GM12878 (cell line): ENCODE results near the gene LY6G5B. TPM values are rescaled to one million over a fixed set of nuclear protein-coding genes. Genes with fewer than 3 reads are reported as not detected.

ENCODE experiments used
- ATAC-seq: fragments of 200-7000 bp; cut with Tn5 transposase; 3 replicates; pipeline ENCODE4 v1.9.1; 2020; ENCODE audit warnings: mild to moderate bottlenecking, moderate library complexity
- BruUV-seq: library from RNA; stranded (reverse); fragments of 400-500 nt; replicated peaks from 2 replicates; lab custom pipeline; 2021; lab: Mats Ljungman, UMichigan
- CTCF ChIA-PET: fragments of 300-600 bp; sonication (Branson Sonifier 250); formaldehyde crosslinking; extraction: SDS; loops from one replicate; lab custom pipeline; 2021; ENCODE audit warnings: inconsistent platforms; lab: Yijun Ruan, JAX
- POLR2A ChIA-PET: fragments of 350-600 bp; formaldehyde crosslinking; extraction: SDS; loops from one replicate; lab custom pipeline; 2021; ENCODE audit warnings: inconsistent platforms; lab: Charles Lee
- RAD21 ChIA-PET: fragments of 300-600 bp; sonication (Branson Sonifier 250); formaldehyde crosslinking; loops from one replicate; lab custom pipeline; 2023; ENCODE audit warnings: antibody characterized with exemption; ENCODE audit not compliant: unreplicated experiment; lab: Charles Lee
- SMC1A ChIA-PET: fragments of 300-600 bp; sonication (Branson Sonifier 250); formaldehyde crosslinking; loops from one replicate; lab custom pipeline; 2023; ENCODE audit not compliant: unreplicated experiment, uncharacterized antibody; lab: Charles Lee
- DNase-seq: peaks from one replicate; pipeline ENCODE4 v3.0.0-alpha.2; 2011; ENCODE audit warnings: low read depth, low spot score
- FAIRE-seq: peaks from 3 replicates; lab custom pipeline; 2011; peaks lifted over from hg19 to GRCh38; lab: Jason Lieb, UNC
- H2AFZ ChIP-seq: 2 replicates; pipeline ENCODE4 v1.6.0; 2011; ENCODE audit warnings: low read depth, low read length, control low read depth; ENCODE audit not compliant: control insufficient read depth
- H3K27ac ChIP-seq: 2 replicates; pipeline ENCODE4 v1.5.1; 2011; ENCODE audit warnings: control low read depth; ENCODE audit not compliant: control insufficient read depth, insufficient read depth
- H3K27me3 ChIP-seq, 2 experiments: replicated peaks in 1 of 2; 2 replicates each; pipeline versions ENCODE4 v1.6.0 to v1.6.1; 2011; ENCODE audit warnings: low read length in 1 of 2; ENCODE audit not compliant: control insufficient read depth in 2 of 2, insufficient read depth in 2 of 2
- H3K36me3 ChIP-seq, 2 experiments: 2 replicates each; pipeline ENCODE4 v1.5.1; 2011; ENCODE audit warnings: low read length in 1 of 2; ENCODE audit not compliant: control insufficient read depth in 2 of 2, insufficient read depth in 2 of 2
- H3K4me1 ChIP-seq: 2 replicates; pipeline ENCODE4 v1.6.1; 2011; ENCODE audit warnings: mild to moderate bottlenecking, low read length, moderate library complexity, mixed read lengths; ENCODE audit not compliant: control insufficient read depth, insufficient read depth
- H3K4me2 ChIP-seq: 2 replicates; pipeline ENCODE4 v1.6.0; 2011; ENCODE audit warnings: control low read depth; ENCODE audit not compliant: control insufficient read depth, insufficient read depth
- H3K4me3 ChIP-seq: fragments of 200-600 bp; sonication (generic); 2 replicates; pipeline ENCODE4 v1.5.1; 2016
- H3K79me2 ChIP-seq: 2 replicates; pipeline ENCODE4 v1.6.0; 2011; ENCODE audit warnings: low read length; ENCODE audit not compliant: control insufficient read depth, insufficient read depth
- H3K9ac ChIP-seq: 2 replicates; pipeline ENCODE4 v1.8.0; 2011; ENCODE audit warnings: low read length, control low read depth, mixed read lengths; ENCODE audit not compliant: control insufficient read depth, insufficient read depth
- H3K9me3 ChIP-seq: replicated peaks from 3 replicates; pipeline ENCODE4 v1.5.1; 2011; ENCODE audit warnings: mild to moderate bottlenecking, low read length; ENCODE audit not compliant: control insufficient read depth, insufficient read depth
- H4K20me1 ChIP-seq: 2 replicates; pipeline ENCODE4 v1.6.0; 2011; ENCODE audit not compliant: control insufficient read depth, insufficient read depth
- BCL11A ChIP-seq: IDR thresholded peaks from 2 replicates; pipeline ENCODE4 v1.6.1; 2011; ENCODE audit warnings: low read depth, low read length
- CBFB ChIP-seq: IDR thresholded peaks from 2 replicates; pipeline ENCODE4 v1.6.1; 2016; ENCODE audit warnings: antibody characterized with exemption, low read depth
- CTCF ChIP-seq, 3 experiments: IDR thresholded peaks in 2 of 3; conservative IDR thresholded peaks in 1 of 3; 2 replicates each; pipeline ENCODE4 v1.5.1; 2011; ENCODE audit warnings: low read depth in 3 of 3, low read length in 3 of 3, mild to moderate bottlenecking in 3 of 3, control low read depth in 2 of 3, moderate library complexity in 2 of 3, inconsistent platforms in 1 of 3, mixed read lengths in 1 of 3; ENCODE audit not compliant: control insufficient read depth in 2 of 3, insufficient read depth in 1 of 3; ENCODE audit errors: extremely low read depth in 1 of 3
- FOXK2 ChIP-seq: fragments of 450-650 bp; IDR thresholded peaks from 2 replicates; pipeline ENCODE4 v1.6.1; 2017; ENCODE audit warnings: mild to moderate bottlenecking, moderate library complexity
- FOXM1 ChIP-seq: IDR thresholded peaks from 2 replicates; pipeline ENCODE4 v1.6.1; 2012; ENCODE audit warnings: low read depth, mild to moderate bottlenecking, inconsistent platforms, low read length, moderate library complexity
- HDGF ChIP-seq: fragments of 450-650 bp; IDR thresholded peaks from 2 replicates; pipeline ENCODE4 v1.6.1; 2016; ENCODE audit warnings: antibody characterized with exemption
- IRF4 ChIP-seq: IDR thresholded peaks from 2 replicates; pipeline ENCODE4 v1.6.1; 2011; ENCODE audit warnings: low read depth, low read length
- KDM1A ChIP-seq: fragments of 200-600 bp; sonication (generic); IDR thresholded peaks from 2 replicates; pipeline ENCODE4 v1.6.1; 2016; ENCODE audit warnings: borderline replicate concordance
- KLF5 ChIP-seq: fragments of 450-650 bp; IDR thresholded peaks from 2 replicates; pipeline ENCODE4 v1.6.1; 2014; ENCODE audit warnings: mild to moderate bottlenecking; ENCODE audit not compliant: partially characterized antibody
- MLLT1 ChIP-seq: fragments of 450-650 bp; IDR thresholded peaks from 2 replicates; pipeline ENCODE4 v1.6.1; 2016; ENCODE audit warnings: mild to moderate bottlenecking
- REST ChIP-seq: IDR thresholded peaks from 2 replicates; pipeline ENCODE4 v1.6.1; 2012; ENCODE audit warnings: mild to moderate bottlenecking, low read depth, low read length
- SUZ12 ChIP-seq: fragments of 200-600 bp; sonication (generic); IDR thresholded peaks from one replicate; pipeline ENCODE4 v1.6.1; 2018; ENCODE audit warnings: antibody characterized with exemption, mild to moderate bottlenecking; ENCODE audit not compliant: unreplicated experiment
- USF1 ChIP-seq: IDR thresholded peaks from 2 replicates; pipeline ENCODE4 v1.6.1; 2011; ENCODE audit warnings: borderline replicate concordance, low read depth, mild to moderate bottlenecking, moderate library complexity, mixed read lengths, low read length; ENCODE audit not compliant: insufficient read depth; ENCODE audit errors: extremely low read length
- ZNF274 ChIP-seq: IDR thresholded peaks from one replicate; pipeline ENCODE4 v1.8.0; 2011; ENCODE audit not compliant: insufficient read length, insufficient read depth
- ZNF622 ChIP-seq: fragments of 450-650 bp; IDR thresholded peaks from 2 replicates; pipeline ENCODE4 v1.6.1; 2017; ENCODE audit warnings: mild to moderate bottlenecking, inconsistent platforms
- WGBS: methylation state at CpG from one replicate; pipeline ENCODE4 v1.1.6; 2016; ENCODE audit warnings: low lambda C conversion rate; ENCODE audit not compliant: insufficient replicate concordance, insufficient coverage; ENCODE audit errors: missing lambda C conversion rate; 5-methylcytosine and 5-hydroxymethylcytosine counted together
- in situ Hi-C: fragments of 300-500 bp; cut with MboI; formaldehyde crosslinking; loops from 9 replicates; pipeline ENCODE4 v1.14.3; 2018; ENCODE audit warnings: mixed read lengths
- intact Hi-C: fragments of 100-400 bp; cut with micrococcal nuclease; formaldehyde crosslinking; loops from one replicate; pipeline ENCODE4 v1.14.2; 2022; ENCODE audit not compliant: unreplicated experiment
- polyA plus RNA-seq, 11 experiments: library from polyadenylated mRNA; depleted of rRNA in 4 of 11; unstranded in 6 of 11; stranded (reverse) in 5 of 11; fragments of >200 nt; fragmentation: Nextera tagmentation in 4 of 11; fragmentation: Illumina TruSeq in 1 of 11; extraction: Ambion mirVana in 4 of 11; extraction: Trizol in 1 of 11; gene quantifications; 1 replicate in 1 of 11; 2 replicates in 10 of 11; pipeline versions ENCODE4 v1.2.1 to v1.2.3, GENCODE V29; 2011 to 2016; ENCODE audit warnings: inconsistent platforms in 2 of 11, missing spikeins in 2 of 11, low read depth in 1 of 11
- total RNA-seq, 4 experiments: library from RNA; depleted of rRNA in 3 of 4; stranded (reverse); fragments of >200 nt in 3 of 4; fragmentation: Illumina TruSeq in 1 of 4; extraction: Trizol in 1 of 4; gene quantifications; 2 replicates each; pipeline versions ENCODE4 v1.2.1 to v1.2.3, GENCODE V29; 2013 to 2021

The LY6G5B gene
- total and polyA plus RNA-seq, 10 of the 15 experiments (the other 5 are each of a cell fraction or from before 2014, with no cell fraction given) = 3.2 to 16.5 (median 7.5) TPM

GRCh38 chr6:31664790-31665500 lies 4.8 kb upstream of the LY6G5B start, which contains the start of gene GPANK1:
TSS of gene GPANK1 (minus strand) at chr6:31664997. CDS start at chr6:31664478, 519 bp downstream.
- FAIRE-seq = peak; percentile 96
- in situ Hi-C loops = no loop called here
- Histone ChIP-seq H2AFZ (peak within 1 kb of the TSS; percentile 6), H3K27me3 (no peaks in the 10 kb centered on the region), H3K9me3 (no peaks in the 10 kb centered on the region; the same call in 2 of the 3 replicates), H3K4me2 (peak within 1 kb of the TSS; percentile 78), H3K27ac (peak within 1 kb of the TSS; percentile 94), H4K20me1 (no peaks in the 10 kb centered on the region), H3K9ac (peak within 1 kb of the TSS; percentile 89), H3K4me3 (peak within 1 kb of the TSS; percentile 93), H3K36me3 (peaks cover 11 to 33% of the 10 kb centered on the region in 2 experiments), H3K4me1 (peaks cover 37% of the 10 kb centered on the region), H3K79me2 (peaks cover 57% of the 10 kb centered on the region)
- DNase-seq = peak; percentile 87
- BruUV-seq = no TSS peak
- RAD21 ChIA-PET = interaction anchor here (0.8 to 1.6 kb wide), 7 partner anchors 13 to 171 kb away, joined by 3 to 8 read pairs (median 5); partner anchors contain the start of genes AIF1, BAG6, NCR3 and TNF
- CTCF ChIA-PET = interaction anchor here (0.8 to 2.3 kb wide), 3 partner anchors 10 to 67 kb away, joined by 3 to 15 read pairs (median 5); partner anchors contain the start of gene BAG6
- SMC1A ChIA-PET = interaction anchor here (1.0 to 2.6 kb wide), 5 partner anchors 11 to 114 kb away, joined by 3 to 31 read pairs (median 3); partner anchors contain the start of genes APOM and BAG6
- under 1% methylated on average over 39 of the region's 39 CpGs for WGBS
- POLR2A ChIA-PET = interaction anchor here (0.6 to 5.9 kb wide), 20 partner anchors 12 to 295 kb away, joined by 3 to 107 read pairs (median 4); partner anchors contain the start of genes ABHD16A, APOM, BAG6 and DDX39B
- ATAC-seq = peak; percentile 67
- intact Hi-C loops = loop anchor here (1.0 to 5.0 kb wide), 3 partner anchors 45 to 167 kb away; partner anchors contain the start of genes CLIC1 and PRRC2A
- TF ChIP-seq CTCF (IDR thresholded peaks at IDR 0.05 in 2 of 3, conservative IDR thresholded peaks at IDR 0.05 in 1 of 3; ENCODE audit: control insufficient read depth in 2 of 3, extremely low read depth in 1 of 3, insufficient read depth in 1 of 3, low read depth in 3 of 3, low read length in 3 of 3) (no peak), CBFB (peak; percentile 90), BCL11A (no peak), KDM1A (no peak), KLF5 (peak; percentile 38), ZNF622 (no peak), USF1 (no peak), ZNF274 (no peak), FOXM1 (0 out of 2 replicates have a peak, but pooled peaks have one; percentile 50), SUZ12 (no peak), HDGF (peak; percentile 19; the same call in 1 of the 2 replicates), REST (no peak), FOXK2 (peak; percentile 81), MLLT1 (peak; percentile 53), IRF4 (no peak)
